Upper lobe of right lung (tissue), 1 donor: ENCODE data around the gene ABCG5. TPM values are rescaled to one million over a fixed set of nuclear protein-coding genes. Genes with fewer than 3 reads are reported as not detected.

ENCODE experiments used
- ATAC-seq: fragments of 200-7000 bp; cut with Tn5 transposase; one replicate; pipeline ENCODE4 v1.9.1; 2020; ENCODE audit warnings: mild to moderate bottlenecking, moderate library complexity
- DNase-seq: peaks from one replicate; pipeline ENCODE4 v3.0.0-alpha.2; 2020
- H3K27ac ChIP-seq: fragments of 200-600 bp; one replicate; pipeline ENCODE4 v1.8.0; 2022
- H3K27me3 ChIP-seq: fragments of 200-600 bp; one replicate; pipeline ENCODE4 v1.8.0; 2022; ENCODE audit warnings: mild to moderate bottlenecking
- H3K36me3 ChIP-seq: fragments of 200-600 bp; one replicate; pipeline ENCODE4 v1.8.0; 2022
- H3K4me1 ChIP-seq: fragments of 200-600 bp; one replicate; pipeline ENCODE4 v1.8.0; 2022
- H3K4me3 ChIP-seq: fragments of 200-600 bp; one replicate; pipeline ENCODE4 v1.8.0; 2022; ENCODE audit warnings: mild to moderate bottlenecking
- H3K9me3 ChIP-seq: fragments of 200-600 bp; one replicate; pipeline ENCODE4 v1.8.0; 2022
- CTCF ChIP-seq: fragments of 200-600 bp; IDR thresholded peaks from one replicate; pipeline ENCODE4 v1.8.0; 2022; ENCODE audit warnings: antibody characterized with exemption
- intact Hi-C: fragments of 100-400 bp; cut with DNase I; formaldehyde crosslinking; loops from one replicate; pipeline ENCODE4 v1.11.0; 2022
- long read RNA-seq: library from polyadenylated mRNA; unstranded; transcript quantifications from one replicate; pipeline ENCODE4 v2.0.0, GENCODE V29; 2021
- total RNA-seq: library from RNA; stranded (reverse); fragmentation: NEBNext Ultra II Directional; extraction: Animal tissue kit (Norgen Biotek cat#: 25700); gene quantifications from one replicate; pipeline ENCODE4 v1.2.1, GENCODE V29; 2021
- donor health status: DM: no; HTN: yes; CAD: no; lungs with severe emphysema.

ABCG5 gene
- total RNA-seq = not detected
- long read RNA-seq = 0 reads

DNA sequence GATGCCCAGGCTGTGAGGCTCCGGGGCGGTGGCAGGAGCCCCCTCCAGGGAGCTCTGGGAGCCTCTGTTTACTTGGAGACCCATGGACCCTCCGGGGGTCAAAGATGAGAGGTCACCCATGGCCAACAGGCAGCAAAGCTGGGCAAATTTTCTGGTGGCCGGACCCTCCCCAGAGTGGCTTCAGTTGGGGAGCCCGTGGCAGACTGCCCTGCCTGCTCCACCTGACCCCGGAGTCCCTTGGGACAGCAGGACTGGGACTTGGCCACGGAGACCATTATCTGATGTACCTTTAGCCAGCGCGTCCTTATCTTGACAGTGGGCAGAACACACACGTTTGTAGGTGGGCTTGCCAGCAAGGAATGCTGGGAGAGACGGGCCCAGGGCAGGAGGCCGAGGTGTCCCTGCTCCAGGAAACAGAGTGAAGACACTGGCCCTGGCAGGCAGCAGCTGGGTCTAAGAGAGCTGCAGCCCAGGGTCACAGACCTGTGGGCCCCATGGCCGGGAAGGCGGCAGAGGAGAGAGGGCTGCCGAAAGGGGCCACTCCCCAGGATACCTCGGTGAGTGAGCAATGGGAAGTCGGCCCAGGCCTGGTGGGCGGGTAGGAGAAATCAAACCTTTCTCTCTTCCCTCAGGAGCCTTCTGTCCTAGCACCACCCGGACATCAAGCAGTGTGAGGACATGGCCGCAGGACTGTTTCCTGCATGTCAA lies at the start of gene ABCG5, which contains the start of gene ABCG8:
TSS of gene ABCG5 (minus strand) at position 280 of the 708 bp plus-strand sequence. CDS start at position 120, 160 bp downstream.
TSS of gene ABCG8 (plus strand) at position 412 of the 708 bp plus-strand sequence. CDS start at position 495, 83 bp downstream.
- TF ChIP-seq CTCF = no peak
- H3K27me3 ChIP-seq = no peaks in the 10 kb centered on the region
- H3K4me1 ChIP-seq = no peaks in the 10 kb centered on the region
- peak; percentile 22 for ATAC-seq
- intact Hi-C loops = no loop called here
- no peak within 1 kb of the TSS for H3K27ac ChIP-seq
- H3K4me3 ChIP-seq = no peak within 1 kb of the TSS
- DNase-seq = no peak
- H3K36me3 ChIP-seq = no peaks in the 10 kb centered on the region
- no peaks in the 10 kb centered on the region for H3K9me3 ChIP-seq

DNA sequence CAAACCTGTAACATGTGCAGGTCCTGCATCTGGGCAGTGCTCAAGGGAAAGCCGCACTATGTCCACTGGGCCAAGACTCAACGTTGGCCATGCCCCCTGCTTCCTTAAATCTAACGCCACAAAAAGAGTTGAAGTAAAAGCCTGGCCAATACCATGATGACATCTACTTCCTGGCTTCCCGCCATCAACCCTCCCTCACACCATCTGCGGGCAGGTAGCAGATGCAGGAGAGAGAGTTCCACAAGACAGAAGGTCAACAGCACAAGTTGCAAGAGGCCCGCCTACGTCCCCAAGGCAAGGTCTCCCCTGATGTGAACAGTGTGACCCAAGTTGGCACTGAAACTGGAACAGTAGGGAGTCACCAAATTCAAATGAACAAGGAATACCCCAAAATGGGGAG lies 48.5 kb upstream of the ABCG5 start:
- ATAC-seq (no peak), DNase-seq (no peak)
- Histone ChIP-seq H3K27ac (no peak overlapping the region), H3K4me1 (peaks cover 7% of the 10 kb centered on the region), H3K4me3 (no peak overlapping the region), H3K9me3 (no peaks in the 10 kb centered on the region), H3K36me3 (peaks cover 35% of the 10 kb centered on the region), H3K27me3 (no peaks in the 10 kb centered on the region)
- TF ChIP-seq CTCF = no peak
- intact Hi-C loops = no loop called here

DNA sequence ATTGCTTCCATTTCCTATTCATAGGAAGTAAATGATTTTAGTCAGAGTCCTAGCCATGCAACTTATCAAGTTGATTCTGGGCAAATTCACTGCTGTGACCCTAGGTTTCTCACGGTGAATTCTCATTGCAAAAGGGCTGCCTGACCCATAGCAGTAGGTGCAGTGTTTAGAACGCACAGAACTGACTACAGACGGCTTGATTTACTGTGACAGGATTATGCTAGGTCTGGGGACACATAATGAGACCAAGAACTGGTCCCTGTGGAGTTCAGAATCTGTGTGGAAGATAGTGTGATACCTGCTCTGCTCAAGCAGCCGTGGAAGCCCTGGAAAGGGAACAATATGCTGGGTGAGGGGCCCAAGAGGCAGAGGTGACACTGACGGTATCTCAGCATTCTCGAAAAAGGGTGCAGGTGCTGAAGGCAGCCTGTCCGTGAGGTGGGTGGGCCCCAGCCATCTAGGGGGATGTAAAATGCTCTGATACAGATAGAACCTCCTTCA lies 46.5 kb upstream of the ABCG5 start:
- TF ChIP-seq CTCF = no peak
- Histone ChIP-seq H3K27me3 (no peaks in the 10 kb centered on the region), H3K36me3 (peaks cover 28% of the 10 kb centered on the region), H3K4me3 (no peak overlapping the region), H3K27ac (no peak overlapping the region), H3K9me3 (no peaks in the 10 kb centered on the region), H3K4me1 (peaks cover 16% of the 10 kb centered on the region)
- intact Hi-C loops = no loop called here
- ATAC-seq (no peak), DNase-seq (no peak)

GRCh38 chr2:43884689-43885088 lies 46.0 kb upstream of the ABCG5 start:
- Histone ChIP-seq H3K4me3 (no peak overlapping the region), H3K27ac (no peak overlapping the region), H3K27me3 (no peaks in the 10 kb centered on the region), H3K4me1 (peaks cover 16% of the 10 kb centered on the region), H3K36me3 (peaks cover 26% of the 10 kb centered on the region), H3K9me3 (no peaks in the 10 kb centered on the region)
- intact Hi-C loops = no loop called here
- TF ChIP-seq CTCF = no peak
- DNase-seq = no peak
- no peak for ATAC-seq

GRCh38 chr2:43882312-43882711 lies 43.7 kb upstream of the ABCG5 start:
- Histone ChIP-seq H3K27ac (no peak overlapping the region), H3K4me3 (no peak overlapping the region), H3K36me3 (peaks cover 2% of the 10 kb centered on the region), H3K9me3 (no peaks in the 10 kb centered on the region), H3K4me1 (peaks cover 16% of the 10 kb centered on the region), H3K27me3 (no peaks in the 10 kb centered on the region)
- no peak for TF ChIP-seq CTCF
- intact Hi-C loops = no loop called here
- DNase-seq (no peak), ATAC-seq (no peak)
